ENCODE measurements around the gene WWP2.
A peak's percentile ranks its signal among the peaks of the same experiment; 100 is the strongest.

Gene WWP2

DNA sequence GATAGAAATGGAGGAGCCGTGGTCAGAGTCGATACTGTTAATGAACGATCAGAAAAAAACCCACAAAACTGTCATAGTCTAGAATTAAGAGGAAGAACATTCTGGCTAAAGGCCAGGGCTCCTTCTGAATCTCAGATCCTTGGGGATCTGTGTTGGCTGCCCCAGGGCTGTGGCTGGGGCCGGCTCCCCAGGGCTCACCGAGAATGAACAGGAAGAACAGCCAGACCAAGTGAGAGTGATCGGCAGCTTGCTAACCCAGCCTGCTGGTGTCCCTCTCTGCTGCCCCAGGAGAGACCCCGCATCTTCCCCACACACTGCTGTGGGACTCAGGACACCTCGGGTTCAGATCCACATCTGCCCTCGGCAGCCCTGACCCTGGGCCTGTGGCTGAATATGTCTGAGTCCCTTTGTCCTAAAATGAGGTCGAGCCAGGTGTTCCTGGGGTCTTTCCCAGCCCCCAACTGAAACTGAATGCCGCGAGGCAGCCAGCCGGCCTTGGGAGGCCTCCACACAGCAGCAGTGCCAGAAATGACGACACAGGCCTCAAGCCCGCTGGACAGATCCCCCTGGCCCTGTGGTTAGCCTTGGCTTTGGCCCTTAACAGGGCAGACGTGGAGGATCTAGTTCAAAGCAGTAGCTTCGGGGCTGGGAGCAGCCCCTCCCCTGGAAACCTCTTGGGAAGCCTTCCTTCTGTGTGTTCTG lies 165.1 kb downstream of the WWP2 start:
- peak; percentile 78 for DNase-seq (ENCODE audit: low spot score)

DNA sequence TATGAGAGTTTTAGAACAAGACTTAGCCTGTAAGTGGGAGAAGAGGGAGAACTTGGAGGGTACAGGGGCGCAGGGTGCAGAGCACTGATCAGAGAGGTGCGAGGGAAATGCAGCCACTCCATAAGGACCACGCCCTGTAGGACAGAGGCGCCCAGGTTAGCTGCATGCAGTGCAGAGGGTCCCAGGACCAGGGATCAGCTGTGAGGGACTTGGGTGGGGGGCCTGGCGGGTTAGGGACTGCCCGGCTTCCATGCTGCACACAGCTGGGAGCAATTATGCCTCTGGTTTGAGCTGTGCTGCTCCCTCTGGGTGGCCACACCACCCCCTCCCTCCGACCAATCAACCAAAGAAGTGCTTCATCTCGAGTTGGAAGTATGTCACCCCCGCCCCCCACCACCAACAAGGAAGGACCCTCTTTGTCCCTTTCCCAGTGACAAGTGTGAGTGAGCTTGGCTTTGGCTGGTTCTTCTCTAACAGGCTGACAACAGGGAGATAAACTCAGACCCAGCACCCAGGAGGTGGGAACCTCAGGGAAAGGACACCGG lies 166.8 kb downstream of the WWP2 start:
- DNase-seq (ENCODE audit: low spot score) = no peak

DNA sequence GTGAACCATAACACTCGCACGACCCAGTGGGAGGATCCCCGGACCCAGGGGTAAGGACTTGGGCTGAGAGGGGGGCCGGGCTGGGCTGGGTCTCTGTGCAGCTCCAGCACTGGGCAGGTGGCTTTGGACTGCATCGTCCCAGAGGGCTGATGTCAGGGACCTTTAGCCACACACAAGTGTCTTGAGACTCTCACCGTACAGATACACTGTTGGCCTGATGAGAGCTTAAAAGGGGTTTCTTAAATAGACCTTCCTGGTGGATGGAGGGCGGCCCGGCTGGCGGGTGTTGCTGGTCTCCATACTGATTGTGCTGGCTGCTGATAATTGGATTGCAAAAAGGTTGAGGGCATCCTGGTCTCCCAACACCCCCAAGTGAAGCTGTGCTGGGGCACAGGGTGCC lies 167.3 kb downstream of the WWP2 start:
- no peak for DNase-seq (ENCODE audit: low spot score)

DNA sequence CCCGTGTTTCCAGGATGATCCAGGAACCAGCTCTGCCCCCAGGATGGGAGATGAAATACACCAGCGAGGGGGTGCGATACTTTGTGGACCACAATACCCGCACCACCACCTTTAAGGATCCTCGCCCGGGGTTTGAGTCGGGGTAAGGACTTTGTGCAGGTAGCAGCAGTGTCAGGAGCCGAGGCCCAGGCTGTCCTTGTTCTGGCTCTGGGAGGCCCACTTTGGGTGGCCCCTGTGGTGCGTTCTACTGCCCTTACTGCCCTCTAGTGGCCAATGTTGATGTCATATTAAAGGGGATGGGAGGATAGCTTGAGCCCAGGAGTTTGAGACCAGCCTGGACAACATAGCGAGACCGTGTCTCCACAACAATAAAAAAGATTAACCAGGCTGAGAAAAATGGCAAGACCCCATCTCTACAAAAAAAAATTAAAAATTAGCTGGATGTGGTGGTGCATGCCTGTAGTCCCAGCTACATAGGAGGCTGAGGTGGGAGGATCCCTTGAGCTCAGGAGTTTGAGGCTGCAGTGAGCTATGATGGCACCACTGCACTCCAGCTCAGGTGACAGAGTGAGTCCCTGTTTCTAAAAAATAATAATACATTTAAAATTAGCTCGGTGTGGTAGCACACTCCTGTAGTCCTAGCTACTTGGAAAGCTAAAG lies 168.1 kb downstream of the WWP2 start:
- DNase-seq (ENCODE audit: low spot score) = peak; percentile 84

DNA sequence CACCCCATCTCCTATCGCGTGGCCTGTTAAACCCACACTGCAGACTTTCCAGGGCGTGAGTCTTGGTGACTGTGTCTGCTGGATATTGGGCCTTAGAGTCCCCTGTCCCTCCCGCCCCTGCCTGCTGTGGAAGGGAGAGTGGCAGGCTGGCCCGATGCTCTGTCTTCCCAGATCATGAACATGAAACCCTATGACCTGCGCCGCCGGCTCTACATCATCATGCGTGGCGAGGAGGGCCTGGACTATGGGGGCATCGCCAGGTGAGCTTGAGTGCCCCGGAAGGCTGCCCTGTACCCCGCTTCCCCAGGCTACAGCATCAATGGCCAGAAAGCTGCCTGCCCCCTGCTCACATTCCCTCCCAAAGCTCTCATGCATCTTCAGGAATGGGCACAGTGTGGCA lies 169.5 kb downstream of the WWP2 start:
- no peak for DNase-seq (ENCODE audit: low spot score)

DNA sequence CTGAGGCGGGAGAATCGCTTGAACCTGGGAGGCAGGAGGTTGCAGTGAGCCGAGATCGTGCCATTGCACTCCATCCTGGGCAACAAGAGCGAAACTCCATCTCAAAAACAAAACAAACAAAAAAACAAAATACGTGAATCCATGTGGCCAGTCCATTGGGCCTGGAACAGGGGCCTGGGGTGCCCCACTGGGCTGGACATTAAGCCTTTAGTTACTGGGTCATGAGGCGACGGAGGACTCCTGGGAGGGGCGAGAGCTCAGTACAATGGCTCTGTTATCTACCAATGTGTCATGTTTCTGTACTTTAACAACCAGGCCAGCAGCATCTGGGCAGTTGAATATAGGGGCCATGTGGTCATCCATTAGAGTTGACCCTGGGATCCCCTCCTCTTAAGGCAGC lies 170.1 kb downstream of the WWP2 start:
- DNase-seq (ENCODE audit: low spot score) = no peak

DNA sequence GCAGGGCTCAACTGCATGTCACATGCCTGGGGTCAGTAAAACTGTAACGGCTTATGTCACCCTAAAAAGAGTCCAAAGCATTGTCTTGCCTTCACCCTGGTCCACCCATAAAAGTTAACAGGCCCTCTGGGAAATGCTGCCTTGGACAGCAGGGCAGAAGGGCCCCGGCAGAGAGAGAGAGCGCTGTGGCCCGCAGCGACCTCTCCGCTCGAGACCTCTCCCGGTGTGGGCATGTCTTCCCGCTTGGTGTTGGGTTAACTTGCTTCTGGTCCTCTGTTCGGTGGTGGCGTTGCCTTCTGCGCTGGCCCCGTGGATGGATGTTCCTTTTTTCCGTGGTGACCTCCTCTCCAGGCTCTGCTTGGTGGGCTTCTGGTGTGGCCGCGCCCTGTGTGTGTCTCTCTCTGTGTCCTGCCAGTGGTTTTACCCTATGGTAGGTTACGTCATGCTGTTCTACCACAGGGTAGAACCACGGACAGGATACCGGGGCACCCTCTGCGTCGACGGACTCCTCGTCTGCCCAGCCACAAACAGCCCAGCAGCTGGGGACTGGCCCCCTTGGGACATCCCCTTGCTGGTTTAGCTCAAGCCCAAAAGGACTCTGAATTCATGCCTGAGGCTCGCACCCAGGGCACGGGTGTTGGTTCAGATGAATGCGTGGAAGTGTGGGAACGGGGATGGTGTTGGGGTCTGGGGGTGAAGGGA lies 170.7 kb downstream of the WWP2 start:
- no peak for DNase-seq (ENCODE audit: low spot score)

DNA sequence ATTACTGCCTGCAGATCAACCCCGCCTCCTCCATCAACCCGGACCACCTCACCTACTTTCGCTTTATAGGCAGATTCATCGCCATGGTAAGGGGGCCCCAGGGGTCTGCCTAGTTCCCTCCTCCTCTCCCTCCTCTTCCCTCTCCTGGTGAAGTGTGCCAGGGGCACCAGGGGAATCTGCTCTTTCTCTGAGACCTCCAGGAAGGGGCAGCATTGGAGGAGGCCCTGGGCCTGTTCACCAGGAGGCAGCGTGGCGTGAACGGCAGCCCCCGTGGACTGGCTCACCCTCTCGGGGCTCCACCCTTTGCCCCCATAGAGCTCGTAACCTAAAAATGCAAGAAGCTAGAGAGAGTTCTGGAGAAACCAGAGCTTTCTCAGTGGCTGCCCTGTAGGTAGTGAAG lies 171.9 kb downstream of the WWP2 start:
- no peak for DNase-seq (ENCODE audit: low spot score)

DNA sequence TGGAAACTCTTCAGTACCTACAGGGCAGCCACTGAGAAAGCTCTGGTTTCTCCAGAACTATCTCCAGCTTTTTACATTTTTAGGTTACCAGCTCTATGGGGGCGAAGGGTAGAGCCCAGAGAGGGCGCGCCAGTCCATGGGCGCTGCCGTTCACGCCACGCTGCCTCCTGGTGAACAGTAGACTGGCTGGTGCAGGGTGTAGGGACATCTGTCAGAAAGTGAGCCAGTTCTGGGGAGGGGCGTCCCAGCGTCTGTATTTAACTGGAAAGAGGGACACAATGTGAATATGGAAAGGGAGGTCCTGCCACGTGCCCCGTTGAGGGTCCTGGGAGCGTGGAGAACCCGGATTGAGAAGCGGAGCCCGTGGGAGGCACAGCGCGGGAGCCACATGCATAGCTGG lies 172.6 kb downstream of the WWP2 start:
- DNase-seq (ENCODE audit: low spot score) = no peak

DNA sequence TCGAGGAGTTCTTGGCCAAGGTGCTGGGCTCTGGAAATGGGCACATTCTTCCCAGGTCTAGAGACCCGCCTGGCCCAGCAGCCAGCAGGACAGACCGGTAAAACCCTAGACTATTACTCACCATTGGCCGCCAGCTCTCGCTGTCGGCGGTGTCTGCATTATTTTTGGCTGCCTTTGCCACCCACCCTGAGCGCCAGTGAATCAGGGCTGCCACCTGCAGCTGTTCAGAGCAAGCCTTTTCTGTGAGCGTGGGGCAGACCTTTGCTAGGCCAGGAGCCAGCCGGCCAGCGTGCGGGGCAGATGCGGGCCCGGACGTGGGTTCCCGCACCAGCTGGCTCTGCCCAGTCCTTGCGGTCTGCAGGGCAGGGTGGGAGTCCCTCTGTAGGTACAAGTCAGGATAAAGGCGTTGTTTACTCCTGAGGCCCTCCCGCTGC lies 173.2 kb downstream of the WWP2 start:
- DNase-seq (ENCODE audit: low spot score) = no peak

DNA sequence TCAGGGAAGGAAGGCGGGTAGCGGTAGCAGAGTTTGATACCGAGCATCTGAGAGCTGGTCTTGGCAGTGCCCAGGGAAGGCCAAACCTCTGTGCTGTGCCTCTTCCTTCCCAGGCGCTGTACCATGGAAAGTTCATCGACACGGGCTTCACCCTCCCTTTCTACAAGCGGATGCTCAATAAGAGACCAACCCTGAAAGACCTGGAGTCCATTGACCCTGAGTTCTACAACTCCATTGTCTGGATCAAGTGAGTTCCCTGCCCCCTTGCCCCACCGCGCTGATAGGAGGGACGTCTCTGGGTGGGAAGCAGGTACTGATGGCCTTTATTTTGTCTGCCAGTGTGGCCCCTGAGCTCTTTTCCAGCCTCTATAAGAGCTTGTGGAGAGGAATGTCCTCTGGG lies 173.6 kb downstream of the WWP2 start:
- DNase-seq (ENCODE audit: low spot score) = no peak

DNA sequence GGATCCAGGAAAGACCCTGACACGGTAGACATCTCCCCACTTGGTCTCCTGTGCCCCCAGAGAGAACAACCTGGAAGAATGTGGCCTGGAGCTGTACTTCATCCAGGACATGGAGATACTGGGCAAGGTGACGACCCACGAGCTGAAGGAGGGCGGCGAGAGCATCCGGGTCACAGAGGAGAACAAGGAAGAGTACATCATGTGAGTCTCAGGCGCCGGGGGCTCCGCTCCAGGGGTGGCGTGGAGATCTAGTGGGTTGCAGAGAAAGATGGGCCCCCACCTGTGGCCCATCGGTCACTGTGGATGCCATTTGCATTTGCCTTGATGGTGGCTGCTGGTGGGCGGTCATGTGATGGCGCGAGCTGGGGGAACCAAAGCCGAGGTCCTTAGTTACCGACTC lies 174.1 kb downstream of the WWP2 start:
- no peak for DNase-seq (ENCODE audit: low spot score)

DNA sequence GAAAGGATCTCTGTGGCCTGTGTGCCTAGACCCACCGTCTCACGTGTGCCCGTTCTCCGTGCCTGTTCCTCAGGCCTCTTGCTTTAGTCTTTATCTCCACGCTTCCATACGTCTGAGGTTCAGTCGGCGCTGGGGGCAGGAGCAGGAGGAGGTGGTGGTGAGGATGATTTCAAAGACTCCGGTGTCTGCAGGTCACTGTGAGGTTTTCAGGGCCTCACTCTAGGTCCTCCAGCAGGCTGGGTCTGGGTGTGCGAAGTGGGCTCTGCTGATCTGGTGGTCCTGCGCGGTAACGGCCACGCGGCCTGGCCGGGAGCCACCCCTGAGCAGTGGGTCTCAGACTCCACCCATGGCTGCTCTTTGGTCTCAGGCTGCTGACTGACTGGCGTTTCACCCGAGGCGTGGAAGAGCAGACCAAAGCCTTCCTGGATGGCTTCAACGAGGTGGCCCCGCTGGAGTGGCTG lies 174.6 kb downstream of the WWP2 start:
- DNase-seq (ENCODE audit: low spot score) = no peak

DNA sequence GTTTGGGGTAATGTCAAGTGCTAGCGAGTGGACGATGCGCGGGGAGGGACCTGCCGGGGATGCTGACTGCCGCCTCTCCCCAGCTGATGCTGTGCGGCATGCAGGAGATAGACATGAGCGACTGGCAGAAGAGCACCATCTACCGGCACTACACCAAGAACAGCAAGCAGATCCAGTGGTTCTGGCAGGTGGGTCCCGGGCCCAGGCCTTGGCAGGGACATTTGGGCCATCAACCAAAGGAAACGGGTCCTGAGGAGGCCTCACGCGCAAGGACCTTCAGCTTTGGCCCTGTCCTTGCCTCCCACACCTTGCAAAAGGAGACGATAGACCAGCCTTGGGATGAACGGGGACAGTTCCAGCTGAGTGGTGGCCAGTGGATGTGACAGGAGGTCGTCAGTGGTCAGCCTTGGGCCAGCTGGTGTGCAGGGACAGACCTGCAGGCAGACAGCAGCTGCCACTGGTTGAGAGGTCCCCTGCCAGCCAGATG lies 175.4 kb downstream of the WWP2 start:
- DNase-seq (ENCODE audit: low spot score) = no peak

DNA sequence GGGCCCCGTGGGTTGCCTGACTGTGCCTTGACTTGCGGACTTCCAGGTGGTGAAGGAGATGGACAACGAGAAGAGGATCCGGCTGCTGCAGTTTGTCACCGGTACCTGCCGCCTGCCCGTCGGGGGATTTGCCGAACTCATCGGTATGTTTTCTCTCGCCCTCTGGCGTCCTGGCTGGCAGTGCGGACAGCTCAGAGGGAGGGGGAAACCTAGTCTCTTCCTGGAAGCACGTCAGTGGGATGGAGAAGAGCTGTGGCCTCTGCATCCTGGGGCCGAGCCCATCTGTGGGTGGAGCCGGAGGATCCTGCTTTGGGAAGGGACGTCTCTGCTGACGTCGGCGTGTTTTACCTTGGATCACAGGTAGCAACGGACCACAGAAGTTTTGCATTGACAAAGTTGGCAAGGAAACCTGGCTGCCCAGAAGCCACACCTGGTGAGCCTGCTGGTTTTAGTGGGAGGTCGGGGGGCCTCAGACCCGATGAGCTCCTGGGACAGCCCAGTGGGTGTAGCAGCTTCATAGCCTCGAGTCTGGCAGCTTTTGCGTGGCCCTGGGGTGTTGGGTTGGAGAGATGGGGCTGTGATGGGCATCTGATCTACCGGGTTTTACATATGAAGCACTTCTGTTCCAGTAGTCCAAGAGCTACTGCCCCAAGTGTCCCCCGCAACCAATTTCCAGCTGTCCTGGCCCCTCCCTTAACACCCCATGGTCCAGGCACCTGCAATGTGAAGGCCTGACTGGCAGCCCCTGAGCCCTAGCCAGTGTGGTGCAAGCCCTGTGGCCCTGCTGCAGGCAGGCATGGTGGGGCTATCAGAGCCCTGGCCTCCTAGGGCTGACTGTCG lies 177.1 kb downstream of the WWP2 start:
- no peak for DNase-seq (ENCODE audit: low spot score)

DNA sequence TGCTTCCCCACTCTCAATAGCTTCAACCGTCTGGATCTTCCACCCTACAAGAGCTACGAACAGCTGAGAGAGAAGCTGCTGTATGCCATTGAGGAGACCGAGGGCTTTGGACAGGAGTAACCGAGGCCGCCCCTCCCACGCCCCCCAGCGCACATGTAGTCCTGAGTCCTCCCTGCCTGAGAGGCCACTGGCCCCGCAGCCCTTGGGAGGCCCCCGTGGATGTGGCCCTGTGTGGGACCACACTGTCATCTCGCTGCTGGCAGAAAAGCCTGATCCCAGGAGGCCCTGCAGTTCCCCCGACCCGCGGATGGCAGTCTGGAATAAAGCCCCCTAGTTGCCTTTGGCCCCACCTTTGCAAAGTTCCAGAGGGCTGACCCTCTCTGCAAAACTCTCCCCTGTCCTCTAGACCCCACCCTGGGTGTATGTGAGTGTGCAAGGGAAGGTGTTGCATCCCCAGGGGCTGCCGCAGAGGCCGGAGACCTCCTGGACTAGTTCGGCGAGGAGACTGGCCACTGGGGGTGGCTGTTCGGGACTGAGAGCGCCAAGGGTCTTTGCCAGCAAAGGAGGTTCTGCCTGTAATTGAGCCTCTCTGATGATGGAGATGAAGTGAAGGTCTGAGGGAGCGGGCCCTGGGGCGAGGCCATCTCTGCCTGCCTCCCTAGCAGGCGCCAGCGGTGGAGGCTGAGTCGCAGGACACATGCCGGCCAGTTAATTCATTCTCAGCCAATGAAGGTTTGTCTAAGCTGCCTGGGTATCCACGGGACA lies 177.9 kb downstream of the WWP2 start:
- DNase-seq (ENCODE audit: low spot score) = no peak

DNA sequence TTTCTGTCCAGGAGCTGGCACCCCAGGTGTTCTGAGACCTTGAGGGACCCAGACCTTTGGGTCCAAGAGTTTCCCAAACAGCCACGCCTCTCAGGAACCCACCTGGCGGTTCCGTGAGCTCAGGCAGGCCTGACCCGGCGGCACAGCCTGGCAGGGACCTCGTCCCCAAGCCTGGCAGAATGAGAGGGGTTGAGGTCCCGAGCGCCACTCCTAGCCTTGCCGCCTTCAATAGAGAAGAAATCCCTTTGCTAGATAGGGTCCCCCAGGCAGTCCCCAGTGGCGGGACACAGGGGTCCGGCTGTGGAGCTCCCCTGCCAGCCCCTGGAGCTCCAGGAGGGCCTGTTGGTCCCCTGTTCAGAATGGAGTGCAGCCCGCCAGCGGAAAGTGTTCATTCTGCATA lies 178.5 kb downstream of the WWP2 start:
- DNase-seq (ENCODE audit: low spot score) = no peak

DNA sequence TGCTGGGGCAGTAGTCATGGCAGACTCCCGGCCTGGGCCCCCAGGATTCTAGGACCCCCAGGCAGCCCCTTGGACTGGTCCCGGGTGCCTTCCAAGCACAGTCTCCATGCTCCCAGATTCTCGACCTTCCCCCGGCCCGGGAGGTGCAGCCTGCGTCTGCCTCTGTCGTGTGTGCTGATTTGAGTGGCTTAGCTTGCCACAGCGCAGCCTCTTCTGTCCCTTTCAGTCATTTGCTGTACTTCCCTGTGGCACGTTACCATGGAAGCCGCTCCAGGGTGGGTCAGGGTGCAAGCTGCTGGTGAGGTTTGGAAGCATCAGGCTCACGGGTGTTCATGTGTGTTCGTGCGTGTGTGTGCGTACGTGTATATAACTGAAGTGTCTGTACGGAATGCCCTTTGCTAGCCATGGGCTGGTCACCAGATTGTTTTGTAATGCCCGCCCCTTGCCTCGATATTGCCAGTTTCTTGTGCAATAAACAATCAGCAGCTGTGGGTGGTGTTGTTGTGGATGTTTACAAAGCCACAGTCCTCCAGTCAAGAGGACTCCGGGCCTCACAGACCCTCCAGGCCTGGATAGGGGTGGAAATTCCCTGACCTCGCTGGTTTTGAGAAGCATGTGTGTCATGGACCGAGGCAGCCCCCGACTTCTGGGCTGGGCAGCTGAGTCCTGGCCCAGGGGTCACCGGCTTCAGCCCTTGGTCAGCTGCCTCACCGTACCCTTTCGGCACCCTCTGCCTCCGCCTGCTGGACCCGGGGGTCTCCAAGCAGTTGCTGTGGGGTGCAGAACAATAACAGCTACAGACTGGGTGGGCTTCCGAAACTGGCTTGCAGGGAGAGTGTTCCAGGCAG lies 179.3 kb downstream of the WWP2 start:
- no peak for DNase-seq (ENCODE audit: low spot score)

DNA sequence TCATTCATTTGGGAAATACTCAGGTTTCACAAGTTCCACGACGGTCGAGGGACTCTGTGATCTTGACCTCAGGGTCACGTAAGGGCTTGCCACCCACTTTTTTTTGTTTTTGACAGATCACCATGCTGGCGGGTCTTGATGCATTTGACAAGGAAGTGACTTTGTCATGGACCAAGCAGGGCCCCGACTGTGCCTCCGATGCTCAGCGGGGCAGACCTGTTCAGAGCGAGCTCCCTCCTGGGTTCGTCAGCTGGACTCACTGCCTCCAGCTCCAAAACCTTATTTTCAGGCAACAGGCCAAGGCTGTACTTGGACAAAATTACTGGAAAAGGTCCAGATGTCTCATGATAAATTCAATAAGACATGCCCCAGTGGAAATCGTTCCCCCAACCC lies 180.0 kb downstream of the WWP2 start:
- DNase-seq (ENCODE audit: low spot score) = no peak

DNA sequence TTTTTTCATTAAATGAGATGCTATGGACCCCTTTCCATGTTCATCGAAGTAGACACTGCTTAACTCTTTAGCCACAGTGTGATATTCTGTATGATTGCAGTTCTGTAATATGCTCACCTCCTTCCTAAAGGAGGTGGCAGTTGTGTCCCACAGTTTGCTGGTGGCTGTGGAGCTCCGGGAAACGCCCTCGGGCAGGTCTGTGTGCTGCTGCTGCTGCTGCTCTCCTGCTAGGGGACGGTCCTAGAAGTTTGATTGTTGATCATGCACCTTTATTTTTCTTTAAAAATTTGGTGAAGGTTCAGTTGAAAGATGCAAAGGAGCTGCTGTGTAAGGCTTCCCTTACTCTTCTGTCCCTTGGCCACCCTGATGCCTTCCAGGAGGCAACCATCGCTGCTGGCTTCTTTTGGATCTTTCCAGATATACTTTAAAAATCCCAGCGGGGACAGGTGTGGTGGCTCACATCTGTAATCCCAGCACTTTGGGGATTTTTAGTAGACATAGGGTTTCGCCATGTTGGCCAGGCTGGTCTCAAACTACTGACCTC lies 180.6 kb downstream of the WWP2 start:
- DNase-seq (ENCODE audit: low spot score) = no peak

Measured in hepatic stellate cell (primary cell).